ENCODE data around the gene SCGB1C1. TPM values are rescaled to one million over a fixed set of nuclear protein-coding genes. Genes with fewer than 3 reads are reported as not detected.

Gene SCGB1C1
- total and polyA plus RNA-seq, 2 donors (not counting 1 experiment from before 2014, with no cell fraction given), result not detected

DNA sequence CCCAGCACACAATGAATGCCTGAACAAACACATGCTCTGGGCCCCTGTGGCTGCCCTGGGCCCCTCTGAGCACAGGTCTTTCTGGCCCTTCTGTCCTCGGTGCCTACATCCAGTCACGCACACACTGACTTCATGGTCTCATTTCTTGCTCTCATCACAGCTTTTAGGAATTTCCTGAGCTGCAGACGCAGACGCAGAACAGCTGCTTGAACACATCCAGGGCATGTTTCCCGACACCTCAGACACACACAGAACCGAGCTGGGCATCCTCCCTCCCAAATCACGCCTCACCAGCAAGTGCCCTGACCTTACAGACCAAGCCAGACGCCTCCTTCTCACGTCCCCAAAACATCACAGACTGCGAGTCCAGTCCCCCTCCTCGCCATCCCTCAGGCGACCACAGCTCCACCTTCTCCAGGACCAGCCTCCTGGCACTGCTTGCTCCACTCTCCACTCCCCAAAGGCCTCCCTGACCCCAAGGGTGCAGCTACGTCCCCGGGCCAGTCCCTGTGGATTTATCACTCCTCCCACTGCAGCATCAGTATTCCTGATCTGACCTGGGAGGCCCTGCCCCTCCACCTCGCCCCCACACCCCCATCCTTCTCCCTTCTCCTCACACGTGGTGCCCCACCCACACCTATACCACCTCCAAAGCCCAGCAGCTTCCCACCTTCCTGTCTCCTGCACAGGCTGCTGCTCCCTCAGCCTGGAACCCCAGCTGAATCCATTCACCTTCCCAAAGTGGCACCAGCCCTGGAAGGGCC, 30.3 kb downstream of the SCGB1C1 start:
- Histone ChIP-seq H3K4me3 (ENCODE audit: control extremely low read depth in 1 of 5, extremely low read depth in 1 of 5, insufficient read depth in 1 of 5, low read depth in 2 of 5, low read length in 4 of 5) (no peak overlapping the region), H3K9me3 (ENCODE audit: control extremely low read depth in 1 of 3, control insufficient read depth in 2 of 3, insufficient read depth in 1 of 3, low read length in 2 of 3) (no peaks in the 10 kb centered on the region), H3K36me3 (replicated peaks in 1 of 2; ENCODE audit: control extremely low read depth in 1 of 2, control insufficient read depth in 1 of 2, extremely low read depth in 1 of 2, insufficient read depth in 2 of 2, low read length in 1 of 2) (peaks cover 0 to 24% of the 10 kb centered on the region in 2 experiments), H3K4me1 (ENCODE audit: control insufficient read depth in 2 of 2, insufficient read depth in 2 of 2, low read length in 2 of 2) (no peaks in the 10 kb centered on the region), H2AFZ (ENCODE audit: insufficient read depth, low read depth, low read length, poor library complexity, severe bottlenecking) (no peak overlapping the region), H3K4me2 (replicated peaks; ENCODE audit: low read depth, low read length, poor library complexity, severe bottlenecking) (no peak overlapping the region), H3K27ac (ENCODE audit: low read length in 2 of 2) (no peak overlapping the region), H3K79me2 (ENCODE audit: control insufficient read depth, insufficient read depth, low read length) (peaks cover 28% of the 10 kb centered on the region), H4K20me1 (ENCODE audit: control insufficient read depth, insufficient read depth, low read length, poor library complexity, severe bottlenecking) (no peaks in the 10 kb centered on the region), H3K27me3 (replicated peaks in 1 of 4; ENCODE audit: control extremely low read depth in 1 of 4, control insufficient read depth in 3 of 4, insufficient read depth in 4 of 4, low read length in 3 of 4) (no peaks in the 10 kb centered on the region), H3K9ac (ENCODE audit: low read length) (no peak overlapping the region)
- Mint-ChIP-seq H3K9me3 (ENCODE audit: insufficient read depth) (no peaks in the 10 kb centered on the region), H3K4me1 (peaks cover 6% of the 10 kb centered on the region), H3K4me3 (no peak overlapping the region), H3K27ac (no peak overlapping the region), H3K27me3 (no peaks in the 10 kb centered on the region)
- ChIA-PET CTCF (no interaction called here), POLR2A (no interaction called here)
- DNase-seq (no peak), ATAC-seq (ENCODE audit: low read depth) (no peak)
- WGBS (ENCODE audit: insufficient coverage), result 94% methylated on average over 16 of the region's 16 CpGs
- intact Hi-C loops (cut with micrococcal nuclease), result no loop called here
- TF ChIP-seq, protein P1, sequence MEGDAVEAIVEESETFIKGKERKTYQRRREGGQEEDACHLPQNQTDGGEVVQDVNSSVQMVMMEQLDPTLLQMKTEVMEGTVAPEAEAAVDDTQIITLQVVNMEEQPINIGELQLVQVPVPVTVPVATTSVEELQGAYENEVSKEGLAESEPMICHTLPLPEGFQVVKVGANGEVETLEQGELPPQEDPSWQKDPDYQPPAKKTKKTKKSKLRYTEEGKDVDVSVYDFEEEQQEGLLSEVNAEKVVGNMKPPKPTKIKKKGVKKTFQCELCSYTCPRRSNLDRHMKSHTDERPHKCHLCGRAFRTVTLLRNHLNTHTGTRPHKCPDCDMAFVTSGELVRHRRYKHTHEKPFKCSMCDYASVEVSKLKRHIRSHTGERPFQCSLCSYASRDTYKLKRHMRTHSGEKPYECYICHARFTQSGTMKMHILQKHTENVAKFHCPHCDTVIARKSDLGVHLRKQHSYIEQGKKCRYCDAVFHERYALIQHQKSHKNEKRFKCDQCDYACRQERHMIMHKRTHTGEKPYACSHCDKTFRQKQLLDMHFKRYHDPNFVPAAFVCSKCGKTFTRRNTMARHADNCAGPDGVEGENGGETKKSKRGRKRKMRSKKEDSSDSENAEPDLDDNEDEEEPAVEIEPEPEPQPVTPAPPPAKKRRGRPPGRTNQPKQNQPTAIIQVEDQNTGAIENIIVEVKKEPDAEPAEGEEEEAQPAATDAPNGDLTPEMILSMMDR (IDR thresholded peaks at IDR 0.05), result no peak
- no peak for TF ChIP-seq EZH2 (IDR thresholded peaks at IDR 0.05; ENCODE audit: borderline replicate concordance, insufficient read depth, low read depth, low read length, poor library complexity, severe bottlenecking)

DNA sequence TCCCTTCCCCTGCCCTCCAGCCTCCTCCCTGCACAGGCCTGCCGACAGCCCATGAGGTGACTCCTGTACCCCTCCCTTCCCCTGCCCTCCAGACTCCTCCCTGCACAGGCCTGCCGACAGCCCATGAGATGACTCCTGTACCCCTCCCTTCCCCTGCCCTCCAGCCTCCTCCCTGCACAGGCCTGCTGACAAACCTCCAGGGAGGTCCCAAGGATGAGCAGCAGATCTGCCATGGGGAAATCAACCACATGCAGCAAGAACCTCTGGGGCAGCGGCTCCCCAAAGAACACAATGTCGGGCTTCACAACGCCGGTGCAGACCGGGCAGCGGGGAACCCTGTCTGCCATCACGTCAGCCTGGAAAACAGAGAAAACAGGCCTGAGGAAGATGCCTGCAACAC, 31.0 kb downstream of the SCGB1C1 start:
- Histone ChIP-seq H3K27me3 (replicated peaks in 1 of 4; ENCODE audit: control extremely low read depth in 1 of 4, control insufficient read depth in 3 of 4, insufficient read depth in 4 of 4, low read length in 3 of 4) (no peaks in the 10 kb centered on the region), H3K79me2 (ENCODE audit: control insufficient read depth, insufficient read depth, low read length) (peaks cover 31% of the 10 kb centered on the region), H3K27ac (ENCODE audit: low read length in 2 of 2) (no peak overlapping the region), H3K4me1 (ENCODE audit: control insufficient read depth in 2 of 2, insufficient read depth in 2 of 2, low read length in 2 of 2) (no peaks in the 10 kb centered on the region), H3K4me2 (replicated peaks; ENCODE audit: low read depth, low read length, poor library complexity, severe bottlenecking) (no peak overlapping the region), H3K4me3 (ENCODE audit: control extremely low read depth in 1 of 5, extremely low read depth in 1 of 5, insufficient read depth in 1 of 5, low read depth in 2 of 5, low read length in 4 of 5) (no peak overlapping the region), H3K36me3 (replicated peaks in 1 of 2; ENCODE audit: control extremely low read depth in 1 of 2, control insufficient read depth in 1 of 2, extremely low read depth in 1 of 2, insufficient read depth in 2 of 2, low read length in 1 of 2) (peaks cover 0 to 24% of the 10 kb centered on the region in 2 experiments), H3K9me3 (ENCODE audit: control extremely low read depth in 1 of 3, control insufficient read depth in 2 of 3, insufficient read depth in 1 of 3, low read length in 2 of 3) (no peaks in the 10 kb centered on the region), H4K20me1 (ENCODE audit: control insufficient read depth, insufficient read depth, low read length, poor library complexity, severe bottlenecking) (no peaks in the 10 kb centered on the region), H3K9ac (ENCODE audit: low read length) (no peak overlapping the region), H2AFZ (ENCODE audit: insufficient read depth, low read depth, low read length, poor library complexity, severe bottlenecking) (no peak overlapping the region)
- ATAC-seq (ENCODE audit: low read depth) (no peak), DNase-seq (no peak)
- TF ChIP-seq, protein P1 (IDR thresholded peaks at IDR 0.05), result no peak
- no peak for TF ChIP-seq EZH2 (IDR thresholded peaks at IDR 0.05; ENCODE audit: borderline replicate concordance, insufficient read depth, low read depth, low read length, poor library complexity, severe bottlenecking)
- no peaks in the 10 kb centered on the region for H3K27me3 Mint-ChIP-seq
- no peak overlapping the region for H3K4me3 Mint-ChIP-seq
- H3K27ac Mint-ChIP-seq, result no peak overlapping the region
- CTCF ChIA-PET, result no interaction called here
- peaks cover 6% of the 10 kb centered on the region for H3K4me1 Mint-ChIP-seq
- WGBS (ENCODE audit: insufficient coverage), result 98% methylated on average over 7 of the region's 9 CpGs
- H3K9me3 Mint-ChIP-seq (ENCODE audit: insufficient read depth), result no peaks in the 10 kb centered on the region
- intact Hi-C loops (cut with micrococcal nuclease), result no loop called here
- POLR2A ChIA-PET, result no interaction called here
